HEK293T (cell line): ENCODE results near the gene OR2V2.

Source experiments
- ARNT ChIP-seq: fragments of 450-650 bp; IDR thresholded peaks from 2 replicates; pipeline ENCODE4 v1.6.1; 2017; ENCODE audit warnings: mild to moderate bottlenecking
- BHLHE40 ChIP-seq: fragments of 450-650 bp; IDR thresholded peaks from 2 replicates; pipeline ENCODE4 v1.6.1; 2016; ENCODE audit warnings: mild to moderate bottlenecking, moderate library complexity, borderline replicate concordance
- ELF4 ChIP-seq: fragments of 450-650 bp; IDR thresholded peaks from 2 replicates; pipeline ENCODE4 v1.6.1; 2017; ENCODE audit warnings: antibody characterized with exemption
- FOXA1 ChIP-seq: fragments of 450-650 bp; IDR thresholded peaks from 2 replicates; pipeline ENCODE4 v1.6.1; 2016; ENCODE audit warnings: mild to moderate bottlenecking
- FOXM1 ChIP-seq: fragments of 450-650 bp; IDR thresholded peaks from 2 replicates; pipeline ENCODE4 v1.6.1; 2017; ENCODE audit warnings: mild to moderate bottlenecking, borderline replicate concordance
- HDGF ChIP-seq: fragments of 450-650 bp; IDR thresholded peaks from 2 replicates; pipeline ENCODE4 v1.6.1; 2017; ENCODE audit warnings: antibody characterized with exemption, borderline replicate concordance
- LEF1 ChIP-seq: fragments of 450-650 bp; IDR thresholded peaks from 2 replicates; pipeline ENCODE4 v1.6.1; 2017; ENCODE audit warnings: mild to moderate bottlenecking, borderline replicate concordance
- NFRKB ChIP-seq: fragments of 450-650 bp; IDR thresholded peaks from 2 replicates; pipeline ENCODE4 v1.6.1; 2016; ENCODE audit warnings: mild to moderate bottlenecking, moderate library complexity
- SP1 ChIP-seq: fragments of 450-650 bp; IDR thresholded peaks from 2 replicates; pipeline ENCODE4 v1.6.1; 2017
- SUZ12 ChIP-seq: fragments of 450-650 bp; IDR thresholded peaks from 2 replicates; pipeline ENCODE4 v1.6.1; 2016; ENCODE audit warnings: mild to moderate bottlenecking
- TARDBP ChIP-seq: fragments of 450-650 bp; IDR thresholded peaks from 2 replicates; pipeline ENCODE4 v1.6.1; 2016

DNA sequence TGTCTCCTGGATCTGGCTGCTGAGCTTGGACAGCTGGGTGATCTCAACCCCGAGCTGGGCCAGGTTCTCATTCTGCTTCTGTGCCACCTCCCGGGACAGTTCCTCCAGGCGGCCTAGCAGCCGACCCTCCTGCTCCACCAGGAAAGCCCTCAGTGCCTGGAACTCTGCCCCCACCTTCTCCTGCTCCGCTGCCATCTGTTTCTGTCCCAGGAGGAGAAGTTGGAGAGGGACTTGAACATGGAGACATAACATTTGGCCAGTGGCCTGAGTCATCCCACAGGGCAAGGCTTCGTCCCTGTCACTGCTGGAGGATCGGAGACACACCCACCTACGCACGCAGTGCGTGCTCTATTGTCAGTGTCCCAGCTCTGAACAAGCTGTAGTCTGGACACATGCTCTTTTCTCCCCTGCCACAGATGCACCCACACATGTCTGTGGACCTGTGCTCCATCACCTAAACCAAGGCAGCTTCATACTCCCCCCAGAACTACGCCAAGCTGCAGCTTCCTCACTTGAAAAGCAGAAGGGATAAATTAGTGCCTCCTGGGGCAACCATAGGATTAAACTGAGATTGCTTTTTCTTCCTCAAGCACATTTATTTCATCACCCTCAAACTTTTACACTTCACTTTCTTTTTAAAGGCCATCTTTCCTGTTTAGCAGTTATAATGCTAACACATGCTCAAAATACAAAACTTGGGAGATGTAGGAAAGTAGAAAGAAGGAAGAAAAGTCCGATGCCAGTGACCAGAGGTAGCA, 52.7 kb downstream of the OR2V2 start:
- TF ChIP-seq SP1 (no peak), TARDBP (no peak), LEF1 (no peak), FOXA1 (no peak), ELF4 (no peak), FOXM1 (no peak), HDGF (no peak), ARNT (no peak), SUZ12 (no peak), BHLHE40 (no peak), NFRKB (no peak)
